Caco-2 (cell line): ENCODE data around the gene WDR59. TPM values are rescaled to one million over a fixed set of nuclear protein-coding genes. Genes with fewer than 3 reads are reported as not detected.

Experiments used
- BruUV-seq: library from RNA; stranded (reverse); fragments of 400-500 nt; replicated peaks from 2 replicates; lab custom pipeline; 2021; lab: Mats Ljungman, UMichigan
- CTCF ChIA-PET: fragments of 300-600 bp; sonication (Branson Sonifier 250); formaldehyde crosslinking; loops from one replicate; lab custom pipeline; 2022; ENCODE audit warnings: antibody characterized with exemption; lab: Charles Lee
- POLR2A ChIA-PET: fragments of 300-600 bp; sonication (Branson Sonifier 250); formaldehyde crosslinking; loops from one replicate; lab custom pipeline; 2022; ENCODE audit warnings: antibody characterized with exemption; lab: Charles Lee
- DNase-seq, 2 experiments: peaks; one replicate each; pipeline versions ENCODE4 v3.0.0 to v3.0.0-alpha.2; 2020 to 2022
- H3K27me3 ChIP-seq: replicated peaks from 2 replicates; pipeline ENCODE4 v1.6.0; 2011; ENCODE audit warnings: low read length; ENCODE audit not compliant: control insufficient read depth, insufficient read depth
- H3K36me3 ChIP-seq: 2 replicates; pipeline ENCODE4 v1.5.1; 2011; ENCODE audit warnings: low read length; ENCODE audit not compliant: control insufficient read depth, insufficient read depth
- H3K4me1 ChIP-seq: fragments of 250-450 bp; sonication (Bioruptor Pico); 2 replicates; pipeline ENCODE4 v1.5.1; 2020; ENCODE audit warnings: mild to moderate bottlenecking
- H3K4me3 ChIP-seq: 2 replicates; pipeline ENCODE4 v1.5.1; 2011; ENCODE audit warnings: low read depth, mild to moderate bottlenecking, control low read depth, low read length
- H3K9me3 ChIP-seq: fragments of 250-450 bp; sonication (Bioruptor Pico); 2 replicates; pipeline ENCODE4 v1.5.1; 2020; ENCODE audit warnings: mild to moderate bottlenecking, moderate library complexity
- H3K27ac Mint-ChIP-seq: one replicate; pipeline ENCODE4 v1.8.0; 2022; ENCODE audit warnings: mixed read lengths; ENCODE audit not compliant: unreplicated experiment
- H3K27me3 Mint-ChIP-seq: one replicate; pipeline ENCODE4 v1.8.0; 2022; ENCODE audit warnings: mixed read lengths; ENCODE audit not compliant: insufficient read depth, unreplicated experiment
- H3K36me3 Mint-ChIP-seq: one replicate; pipeline ENCODE4 v1.8.0; 2022; ENCODE audit warnings: mild to moderate bottlenecking, mixed read lengths; ENCODE audit not compliant: insufficient read depth, unreplicated experiment
- H3K4me1 Mint-ChIP-seq: one replicate; pipeline ENCODE4 v1.8.0; 2022; ENCODE audit warnings: low read depth, mixed read lengths; ENCODE audit not compliant: unreplicated experiment
- H3K4me3 Mint-ChIP-seq: one replicate; pipeline ENCODE4 v1.8.0; 2022; ENCODE audit warnings: mild to moderate bottlenecking, moderate library complexity, mixed read lengths; ENCODE audit not compliant: unreplicated experiment
- H3K9me3 Mint-ChIP-seq: one replicate; pipeline ENCODE4 v1.8.0; 2022; ENCODE audit warnings: mixed read lengths; ENCODE audit not compliant: unreplicated experiment
- intact Hi-C: fragments of 100-400 bp; cut with micrococcal nuclease; formaldehyde crosslinking; loops from one replicate; pipeline ENCODE4 v1.10.0; 2022; ENCODE audit not compliant: unreplicated experiment
- total RNA-seq: library from RNA; stranded (reverse); gene quantifications from 2 replicates; pipeline ENCODE4 v1.2.3, GENCODE V29; 2022
- TF ChIP-seq, protein P1 (sequence below), 2 experiments: fragments of 200-600 bp in 1 of 2; IDR thresholded peaks; 1 replicate in 1 of 2; 2 replicates in 1 of 2; pipeline versions ENCODE4 v1.5.1 to v1.8.0; 2011 to 2022; ENCODE audit warnings: antibody characterized with exemption in 1 of 2, control low read depth in 1 of 2, inconsistent platforms in 1 of 2, low read depth in 1 of 2, low read length in 1 of 2, mild to moderate bottlenecking in 1 of 2, moderate library complexity in 1 of 2; ENCODE audit not compliant: insufficient read depth in 1 of 2, severe bottlenecking in 1 of 2, unreplicated experiment in 1 of 2

WDR59 gene
- total RNA-seq, 1 experiment from 2014 or later: 148 TPM

DNA sequence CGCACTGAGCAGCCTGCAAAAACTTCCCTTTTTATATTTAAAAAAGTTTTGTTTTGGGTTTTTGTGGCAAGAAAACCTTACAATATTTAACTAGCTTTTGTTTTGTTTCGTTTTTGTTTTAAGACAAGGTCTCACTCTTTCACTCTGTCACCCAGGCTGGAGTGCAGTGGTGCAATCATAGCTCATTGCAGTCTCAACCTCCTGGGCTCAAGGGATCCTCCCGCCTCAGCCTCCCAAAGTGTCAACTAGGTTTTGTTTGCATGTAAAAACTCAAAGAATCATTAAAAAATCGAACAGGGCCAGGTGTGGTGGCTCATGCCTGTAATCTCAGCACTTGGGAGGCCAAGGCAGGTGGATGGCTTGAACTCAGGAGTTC lies 132.4 kb downstream of the WDR59 start:
- BruUV-seq: no TSS peak
- ChIA-PET CTCF (no interaction called here), POLR2A (no interaction called here)
- Mint-ChIP-seq H3K27me3 (no peaks in the 10 kb centered on the region), H3K4me1 (no peaks in the 10 kb centered on the region), H3K4me3 (no peak overlapping the region), H3K27ac (no peak overlapping the region), H3K36me3 (no peaks in the 10 kb centered on the region), H3K9me3 (no peaks in the 10 kb centered on the region)
- Histone ChIP-seq H3K27me3 (no peaks in the 10 kb centered on the region), H3K36me3 (no peaks in the 10 kb centered on the region), H3K9me3 (no peaks in the 10 kb centered on the region), H3K4me1 (no peaks in the 10 kb centered on the region), H3K4me3 (no peak overlapping the region)
- DNase-seq: no peak
- TF ChIP-seq, protein P1, sequence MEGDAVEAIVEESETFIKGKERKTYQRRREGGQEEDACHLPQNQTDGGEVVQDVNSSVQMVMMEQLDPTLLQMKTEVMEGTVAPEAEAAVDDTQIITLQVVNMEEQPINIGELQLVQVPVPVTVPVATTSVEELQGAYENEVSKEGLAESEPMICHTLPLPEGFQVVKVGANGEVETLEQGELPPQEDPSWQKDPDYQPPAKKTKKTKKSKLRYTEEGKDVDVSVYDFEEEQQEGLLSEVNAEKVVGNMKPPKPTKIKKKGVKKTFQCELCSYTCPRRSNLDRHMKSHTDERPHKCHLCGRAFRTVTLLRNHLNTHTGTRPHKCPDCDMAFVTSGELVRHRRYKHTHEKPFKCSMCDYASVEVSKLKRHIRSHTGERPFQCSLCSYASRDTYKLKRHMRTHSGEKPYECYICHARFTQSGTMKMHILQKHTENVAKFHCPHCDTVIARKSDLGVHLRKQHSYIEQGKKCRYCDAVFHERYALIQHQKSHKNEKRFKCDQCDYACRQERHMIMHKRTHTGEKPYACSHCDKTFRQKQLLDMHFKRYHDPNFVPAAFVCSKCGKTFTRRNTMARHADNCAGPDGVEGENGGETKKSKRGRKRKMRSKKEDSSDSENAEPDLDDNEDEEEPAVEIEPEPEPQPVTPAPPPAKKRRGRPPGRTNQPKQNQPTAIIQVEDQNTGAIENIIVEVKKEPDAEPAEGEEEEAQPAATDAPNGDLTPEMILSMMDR (IDR thresholded peaks at IDR 0.05; ENCODE audit: insufficient read depth in 1 of 2, low read depth in 1 of 2, low read length in 1 of 2, severe bottlenecking in 1 of 2, unreplicated experiment in 1 of 2): no peak
- intact Hi-C loops: no loop called here

DNA sequence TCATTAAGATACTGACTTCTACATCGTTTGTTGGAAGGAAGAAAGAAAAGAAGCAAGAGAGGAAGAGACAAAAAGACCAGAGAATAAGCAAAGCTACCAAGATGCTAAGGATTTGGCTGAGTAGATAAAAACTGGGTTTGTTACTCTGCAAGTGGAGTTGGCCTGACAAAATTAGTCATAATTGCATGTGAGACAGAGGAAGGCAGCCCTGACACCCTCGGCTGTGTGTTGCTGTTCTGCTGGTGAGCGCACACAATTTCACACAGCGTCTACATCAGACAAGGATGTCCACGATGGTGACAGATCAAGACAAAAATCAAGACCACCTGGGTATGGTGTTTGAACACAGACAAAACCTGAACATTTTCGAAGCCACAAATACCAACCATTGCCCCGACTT lies 134.9 kb downstream of the WDR59 start:
- H3K36me3 ChIP-seq: no peaks in the 10 kb centered on the region
- Mint-ChIP-seq H3K4me1 (no peaks in the 10 kb centered on the region), H3K27me3 (no peaks in the 10 kb centered on the region), H3K27ac (no peak overlapping the region), H3K36me3 (no peaks in the 10 kb centered on the region), H3K4me3 (no peak overlapping the region), H3K9me3 (no peaks in the 10 kb centered on the region)
- no peak for DNase-seq
- TF ChIP-seq, protein P1 (IDR thresholded peaks at IDR 0.05; ENCODE audit: insufficient read depth in 1 of 2, low read depth in 1 of 2, low read length in 1 of 2, severe bottlenecking in 1 of 2, unreplicated experiment in 1 of 2): no peak
- CTCF ChIA-PET: no interaction called here
- H3K4me1 ChIP-seq: no peaks in the 10 kb centered on the region
- BruUV-seq: no TSS peak
- no peak overlapping the region for H3K4me3 ChIP-seq
- POLR2A ChIA-PET: no interaction called here
- H3K9me3 ChIP-seq: no peaks in the 10 kb centered on the region
- H3K27me3 ChIP-seq: no peaks in the 10 kb centered on the region
- intact Hi-C loops: no loop called here

DNA sequence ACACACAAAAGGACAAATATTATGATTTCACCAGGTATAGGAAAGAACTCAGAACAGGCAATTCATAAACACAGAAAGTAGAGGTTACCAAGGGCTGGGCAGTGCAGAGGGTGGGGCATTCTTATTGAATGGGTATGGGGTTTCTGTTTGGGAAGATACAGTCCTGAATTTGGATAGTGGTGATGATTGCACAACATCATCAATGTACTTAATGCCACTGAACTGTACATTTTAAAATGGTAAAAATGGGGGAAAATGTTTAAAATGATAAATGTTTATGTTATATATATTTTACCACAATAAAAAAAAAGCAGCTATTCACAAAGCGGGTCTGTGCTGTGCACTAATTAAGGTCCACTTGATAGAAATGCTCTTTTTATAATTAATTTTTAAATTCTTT lies 137.7 kb downstream of the WDR59 start:
- H3K4me3 Mint-ChIP-seq: no peak overlapping the region
- no peaks in the 10 kb centered on the region for H3K27me3 Mint-ChIP-seq
- Histone ChIP-seq H3K27me3 (no peaks in the 10 kb centered on the region), H3K4me3 (no peak overlapping the region), H3K36me3 (no peaks in the 10 kb centered on the region), H3K9me3 (no peaks in the 10 kb centered on the region), H3K4me1 (peaks cover 5% of the 10 kb centered on the region; the same call in 1 of the 2 replicates)
- TF ChIP-seq, protein P1 (IDR thresholded peaks at IDR 0.05; ENCODE audit: insufficient read depth in 1 of 2, low read depth in 1 of 2, low read length in 1 of 2, severe bottlenecking in 1 of 2, unreplicated experiment in 1 of 2): no peak
- CTCF ChIA-PET: no interaction called here
- no peaks in the 10 kb centered on the region for H3K4me1 Mint-ChIP-seq
- POLR2A ChIA-PET: no interaction called here
- H3K27ac Mint-ChIP-seq: no peak overlapping the region
- H3K36me3 Mint-ChIP-seq: no peaks in the 10 kb centered on the region
- no peaks in the 10 kb centered on the region for H3K9me3 Mint-ChIP-seq
- DNase-seq: no peak
- intact Hi-C loops: no loop called here
- BruUV-seq: no TSS peak
